ENCODE measurements around the gene CELSR1.
"Not testable (repeated sequence)": the region's sequence is repeated elsewhere in the genome, so short reads cannot be mapped to it uniquely, and the experiment has no call there.

The CELSR1 gene

DNA sequence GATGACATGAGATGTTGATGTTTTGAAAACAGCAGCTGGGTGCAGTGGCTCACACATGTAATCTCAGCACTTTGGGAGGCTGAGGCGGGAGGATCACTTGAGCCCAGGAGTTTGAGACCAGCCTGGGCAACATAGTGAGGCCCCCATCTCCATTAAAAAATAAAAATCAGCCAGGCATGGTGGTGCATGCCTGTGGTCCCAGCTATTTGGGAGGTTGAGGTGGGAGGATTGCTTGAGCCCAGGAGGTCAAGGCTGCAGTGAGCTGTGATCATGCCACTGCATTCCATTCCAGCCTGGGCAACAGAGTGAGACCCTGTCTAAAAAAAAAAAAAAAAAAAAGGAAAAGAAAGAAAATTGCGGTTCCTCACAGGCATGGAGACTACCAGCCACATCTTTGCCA lies 224.6 kb downstream of the CELSR1 start:
- FAIRE-seq = not testable (repeated sequence)

DNA sequence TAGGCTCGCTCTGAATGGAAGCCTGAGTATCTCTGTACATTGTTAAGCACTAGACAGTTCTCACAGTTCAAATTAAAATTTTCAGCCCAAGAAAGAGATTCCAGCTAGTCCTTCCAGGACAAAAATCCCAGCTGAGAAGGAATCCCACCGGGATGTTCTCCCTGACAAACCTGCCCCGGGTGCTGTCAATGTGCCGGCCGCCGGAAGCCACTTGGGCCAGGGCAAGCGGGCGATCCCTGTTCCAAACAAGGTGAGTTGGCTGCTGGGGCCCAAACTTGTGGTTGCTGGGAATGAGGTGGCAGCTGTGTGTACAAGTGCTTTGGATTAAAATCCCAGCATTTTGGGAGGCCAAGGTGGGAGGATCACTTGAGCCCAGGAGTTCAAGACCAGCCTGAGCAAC lies 225.4 kb downstream of the CELSR1 start:
- no peak for FAIRE-seq

All from A204.1 (cell line).